Measurements from ENCODE around the gene ZCCHC10.

DNA sequence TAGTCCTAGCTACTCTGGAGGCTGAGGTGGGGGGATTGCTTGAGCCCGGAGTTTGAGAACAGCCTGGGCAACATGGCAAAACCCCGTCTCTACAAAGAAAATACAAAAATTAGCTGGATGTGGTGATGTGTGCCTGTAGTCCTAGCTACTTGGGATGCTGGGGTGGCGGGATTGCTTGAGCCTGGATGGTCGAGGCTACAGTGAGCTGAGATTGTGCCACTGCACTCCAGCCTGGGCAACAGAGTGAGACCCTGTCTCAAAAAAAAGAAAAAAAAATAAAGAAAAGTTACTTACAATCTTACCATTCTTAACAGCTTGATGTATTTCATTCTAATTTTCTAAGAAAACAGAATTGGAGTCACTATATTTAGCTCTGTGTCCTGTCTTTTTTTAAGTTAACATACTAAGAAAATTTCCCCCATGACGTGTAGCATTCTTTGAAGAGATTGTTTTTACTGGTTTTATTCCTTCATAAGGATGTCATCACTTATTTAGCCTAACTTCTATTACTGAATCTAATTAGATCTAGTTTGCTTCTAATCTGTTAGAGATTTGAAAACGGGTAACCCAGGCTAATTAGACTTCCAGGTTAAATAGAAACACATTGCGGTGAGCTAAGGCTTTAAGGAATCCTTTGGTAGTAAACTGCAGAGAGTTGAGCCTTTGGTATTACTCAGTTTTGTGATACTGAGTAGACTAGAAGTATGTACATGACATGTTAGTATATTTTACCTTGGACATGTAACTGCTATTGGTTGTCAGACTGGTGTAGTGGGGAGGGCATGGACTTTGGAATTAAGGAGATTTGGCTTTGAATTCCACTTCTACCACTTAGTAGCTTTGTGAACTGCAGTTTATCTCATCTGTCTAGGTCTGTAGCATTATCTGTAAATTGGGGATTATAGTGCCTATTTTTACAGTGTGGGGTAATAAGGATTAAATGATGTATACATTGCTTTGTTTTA, 49.5 kb upstream of the ZCCHC10 start:
- TF ChIP-seq, protein P1, sequence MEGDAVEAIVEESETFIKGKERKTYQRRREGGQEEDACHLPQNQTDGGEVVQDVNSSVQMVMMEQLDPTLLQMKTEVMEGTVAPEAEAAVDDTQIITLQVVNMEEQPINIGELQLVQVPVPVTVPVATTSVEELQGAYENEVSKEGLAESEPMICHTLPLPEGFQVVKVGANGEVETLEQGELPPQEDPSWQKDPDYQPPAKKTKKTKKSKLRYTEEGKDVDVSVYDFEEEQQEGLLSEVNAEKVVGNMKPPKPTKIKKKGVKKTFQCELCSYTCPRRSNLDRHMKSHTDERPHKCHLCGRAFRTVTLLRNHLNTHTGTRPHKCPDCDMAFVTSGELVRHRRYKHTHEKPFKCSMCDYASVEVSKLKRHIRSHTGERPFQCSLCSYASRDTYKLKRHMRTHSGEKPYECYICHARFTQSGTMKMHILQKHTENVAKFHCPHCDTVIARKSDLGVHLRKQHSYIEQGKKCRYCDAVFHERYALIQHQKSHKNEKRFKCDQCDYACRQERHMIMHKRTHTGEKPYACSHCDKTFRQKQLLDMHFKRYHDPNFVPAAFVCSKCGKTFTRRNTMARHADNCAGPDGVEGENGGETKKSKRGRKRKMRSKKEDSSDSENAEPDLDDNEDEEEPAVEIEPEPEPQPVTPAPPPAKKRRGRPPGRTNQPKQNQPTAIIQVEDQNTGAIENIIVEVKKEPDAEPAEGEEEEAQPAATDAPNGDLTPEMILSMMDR (IDR thresholded peaks at IDR 0.05), result no peak
- TF ChIP-seq EP300 (IDR thresholded peaks at IDR 0.05; ENCODE audit: low read depth), result no peak

Data from transverse colon (tissue), 3 donors.